ENCODE measurements around the gene CUL2.

GRCh38 chr10:35056133-35056532 is 34.0 kb downstream of the CUL2 start:
- TF ChIP-seq GATA2 (IDR thresholded peaks at IDR 0.05; ENCODE audit: low read depth, low read length): no peak
- no peak for TF ChIP-seq GATA3 (IDR thresholded peaks at IDR 0.05; ENCODE audit: low read depth, low read length)

Data from SH-SY5Y (cell line).